Neutrophil (primary cell): ENCODE measurements around the gene ARID5B.

ENCODE experiments used
- H3K27ac ChIP-seq: fragments of 200-600 bp; sonication (generic); 2 replicates; pipeline ENCODE4 v1.5.1; 2016; ENCODE audit warnings: mild to moderate bottlenecking, moderate library complexity
- H3K27me3 ChIP-seq: fragments of 200-600 bp; sonication (generic); 2 replicates; pipeline ENCODE4 v1.6.0; 2016; ENCODE audit warnings: mild to moderate bottlenecking
- H3K36me3 ChIP-seq: fragments of 200-600 bp; sonication (generic); 2 replicates; pipeline ENCODE4 v1.5.1; 2017
- H3K4me1 ChIP-seq, 2 experiments: fragments of 200-600 bp in 1 of 2; sonication (generic) in 1 of 2; 1 replicate in 1 of 2; 2 replicates in 1 of 2; pipeline versions ENCODE4 v1.5.1 to v1.6.1; 2013 to 2016; ENCODE audit warnings: low read depth in 1 of 2, low read length in 1 of 2, mild to moderate bottlenecking in 1 of 2, moderate library complexity in 1 of 2; ENCODE audit not compliant: control insufficient read depth in 1 of 2, insufficient read depth in 1 of 2
- H3K4me3 ChIP-seq, 2 experiments: fragments of 200-600 bp in 1 of 2; sonication (generic) in 1 of 2; 1 replicate in 1 of 2; 2 replicates in 1 of 2; pipeline ENCODE4 v1.5.1; 2013 to 2016; ENCODE audit warnings: low read depth in 1 of 2, low read length in 1 of 2, mild to moderate bottlenecking in 1 of 2, moderate library complexity in 1 of 2
- H3K9me3 ChIP-seq: fragments of 200-600 bp; sonication (generic); 2 replicates; pipeline ENCODE4 v1.5.1; 2016
- CTCF ChIP-seq: fragments of 200-600 bp; sonication (generic); IDR thresholded peaks from 2 replicates; pipeline ENCODE4 v1.5.1; 2016; ENCODE audit warnings: antibody characterized with exemption

ARID5B gene

GRCh38 chr10:61890881-61891409 is 10.6 kb upstream of the ARID5B start:
- Histone ChIP-seq H3K27me3 (no peaks in the 10 kb centered on the region), H3K4me3 (no peak overlapping the region), H3K27ac (no peak overlapping the region), H3K4me1 (no peaks in the 10 kb centered on the region), H3K36me3 (no peaks in the 10 kb centered on the region), H3K9me3 (no peaks in the 10 kb centered on the region)
- no peak for TF ChIP-seq CTCF

GRCh38 chr10:61891906-61892585 is 9.5 kb upstream of the ARID5B start:
- TF ChIP-seq CTCF = no peak
- H3K4me1 ChIP-seq = peaks cover 5% of the 10 kb centered on the region in 2 experiments

GRCh38 chr10:61892961-61893360 is 8.5 kb upstream of the ARID5B start:
- TF ChIP-seq CTCF = no peak
- Histone ChIP-seq H3K4me1 (peaks cover 12 to 14% of the 10 kb centered on the region in 2 experiments), H3K27ac (no peak overlapping the region), H3K4me3 (no peak overlapping the region), H3K27me3 (no peaks in the 10 kb centered on the region), H3K9me3 (no peaks in the 10 kb centered on the region), H3K36me3 (no peaks in the 10 kb centered on the region)

More at GRCh38 chr10:61891906-61892585, 9.5 kb upstream of the ARID5B start:
- no peaks in the 10 kb centered on the region for H3K36me3 ChIP-seq
- no peaks in the 10 kb centered on the region for H3K27me3 ChIP-seq
- no peaks in the 10 kb centered on the region for H3K9me3 ChIP-seq
- H3K4me3 ChIP-seq = no peak overlapping the region
- no peak overlapping the region for H3K27ac ChIP-seq

- Histone ChIP-seq H3K9me3 (no peaks in the 10 kb centered on the region), H3K36me3 (no peaks in the 10 kb centered on the region), H3K4me3 (no peak overlapping the region), H3K4me1 (peaks cover 14 to 20% of the 10 kb centered on the region in 2 experiments), H3K27me3 (peaks cover 11% of the 10 kb centered on the region), H3K27ac (no peak overlapping the region)
- TF ChIP-seq CTCF = no peak
Measured at GRCh38 chr10:61894133-61894532, 7.4 kb upstream of the ARID5B start.

GRCh38 chr10:61895898-61896600 is 5.5 kb upstream of the ARID5B start:
- H3K4me3 ChIP-seq = no peak overlapping the region
- H3K27me3 ChIP-seq = peaks cover 15% of the 10 kb centered on the region
- no peaks in the 10 kb centered on the region for H3K9me3 ChIP-seq
- H3K36me3 ChIP-seq = no peaks in the 10 kb centered on the region
- peaks cover 33 to 38% of the 10 kb centered on the region in 2 experiments for H3K4me1 ChIP-seq
- H3K27ac ChIP-seq = no peak overlapping the region
- no peak for TF ChIP-seq CTCF
